ENCODE results near the gene RNPEPL1. TPM values are rescaled to one million over a fixed set of nuclear protein-coding genes. Genes with fewer than 3 reads are reported as not detected.

RNPEPL1 gene
- total RNA-seq, 1 experiment from 2014 or later = 80.6 TPM

GRCh38 chr2:240604291-240604938 is 36.1 kb downstream of the RNPEPL1 start:
- Mint-ChIP-seq H3K4me3 (ENCODE audit: low read depth, unreplicated experiment) (peak overlapping the region; percentile 70), H3K27ac (ENCODE audit: unreplicated experiment) (peak overlapping the region; percentile 75)
- peak; percentile 94 for DNase-seq

GRCh38 chr2:240604939-240605716 is 36.8 kb downstream of the RNPEPL1 start:
- Mint-ChIP-seq H3K4me3 (ENCODE audit: low read depth, unreplicated experiment) (peak overlapping the region; percentile 70), H3K36me3 (ENCODE audit: insufficient read depth, unreplicated experiment) (peaks cover 28% of the 10 kb centered on the region), H3K27ac (ENCODE audit: unreplicated experiment) (peak overlapping the region; percentile 75), H3K9me3 (ENCODE audit: low read depth, unreplicated experiment) (no peaks in the 10 kb centered on the region), H3K4me1 (ENCODE audit: low read depth, unreplicated experiment) (peaks cover 46% of the 10 kb centered on the region), H3K27me3 (ENCODE audit: unreplicated experiment) (no peaks in the 10 kb centered on the region)
- intact Hi-C loops (cut with micrococcal nuclease; ENCODE audit: unreplicated experiment) = loop anchor here (10.0 kb wide), 1 partner anchor 100 kb away; no protein-coding TSS in a partner anchor
- CTCF ChIA-PET = interaction anchor here (0.8 to 3.0 kb wide), 7 partner anchors 16 to 135 kb away, joined by 3 to 10 read pairs (median 5); partner anchors contain the start of gene CAPN10
- BruUV-seq (replicated peaks) = no TSS peak
- no peak for TF ChIP-seq CTCF (IDR thresholded peaks at IDR 0.05; ENCODE audit: unreplicated experiment)
- DNase-seq = peak; percentile 73

More at GRCh38 chr2:240604291-240604938, 36.1 kb downstream of the RNPEPL1 start:
- peaks cover 28% of the 10 kb centered on the region for H3K36me3 Mint-ChIP-seq (ENCODE audit: insufficient read depth, unreplicated experiment)
- H3K9me3 Mint-ChIP-seq (ENCODE audit: low read depth, unreplicated experiment) = no peaks in the 10 kb centered on the region
- BruUV-seq (replicated peaks) = no TSS peak
- peak; percentile 80 for TF ChIP-seq CTCF (IDR thresholded peaks at IDR 0.05; ENCODE audit: unreplicated experiment)
- CTCF ChIA-PET = interaction anchor here (0.7 to 3.0 kb wide), 7 partner anchors 17 to 135 kb away, joined by 3 to 10 read pairs (median 5); partner anchors contain the start of gene CAPN10
- H3K4me1 Mint-ChIP-seq (ENCODE audit: low read depth, unreplicated experiment) = peaks cover 45% of the 10 kb centered on the region
- intact Hi-C loops (cut with micrococcal nuclease; ENCODE audit: unreplicated experiment) = loop anchor here (10.0 kb wide), 1 partner anchor 100 kb away; no protein-coding TSS in a partner anchor
- no peaks in the 10 kb centered on the region for H3K27me3 Mint-ChIP-seq (ENCODE audit: unreplicated experiment)

- peak overlapping the region; percentile 70 for H3K4me3 Mint-ChIP-seq (ENCODE audit: low read depth, unreplicated experiment)
- no peak for DNase-seq
Observed at GRCh38 chr2:240605867-240606743, 37.8 kb downstream of the RNPEPL1 start.

More at GRCh38 chr2:240605867-240606743, 37.8 kb downstream of the RNPEPL1 start:
- H3K27me3 Mint-ChIP-seq (ENCODE audit: unreplicated experiment) = no peaks in the 10 kb centered on the region
- intact Hi-C loops (cut with micrococcal nuclease; ENCODE audit: unreplicated experiment) = loop anchor here (10.0 kb wide), 1 partner anchor 99 kb away; no protein-coding TSS in a partner anchor
- H3K9me3 Mint-ChIP-seq (ENCODE audit: low read depth, unreplicated experiment) = no peaks in the 10 kb centered on the region
- peaks cover 46% of the 10 kb centered on the region for H3K4me1 Mint-ChIP-seq (ENCODE audit: low read depth, unreplicated experiment)
- H3K27ac Mint-ChIP-seq (ENCODE audit: unreplicated experiment) = peak overlapping the region; percentile 75
- TF ChIP-seq CTCF (IDR thresholded peaks at IDR 0.05; ENCODE audit: unreplicated experiment) = no peak
- no TSS peak for BruUV-seq (replicated peaks)
- CTCF ChIA-PET = interaction anchor here (1.4 to 3.0 kb wide), 2 partner anchors 17 to 26 kb away, joined by 3 to 10 read pairs; no protein-coding TSS in a partner anchor
- H3K36me3 Mint-ChIP-seq (ENCODE audit: insufficient read depth, unreplicated experiment) = peaks cover 28% of the 10 kb centered on the region
